ENCODE results near the gene TECTB. TPM values are rescaled to one million over a fixed set of nuclear protein-coding genes. Genes with fewer than 3 reads are reported as not detected.

Gene TECTB
- total and polyA plus RNA-seq, 4 donors, result not detected

- no peaks in the 10 kb centered on the region for H3K36me3 ChIP-seq (ENCODE audit: control insufficient read depth in 4 of 4, insufficient read depth in 4 of 4, low read length in 4 of 4)
- WGBS, 2 donors, result 83 to 87% methylated on average over 1 of the region's 1 CpG
- DNase-seq, result peak in 2 of 3 donors; percentile 14 to 46
Measured at GRCh38 chr10:112330607-112331160, 47.5 kb downstream of the TECTB start.

GRCh38 chr10:112332022-112332421 is 48.8 kb downstream of the TECTB start:
- Histone ChIP-seq H3K27me3 (ENCODE audit: control insufficient read depth in 3 of 3, insufficient read depth in 3 of 3, low read length in 2 of 3) (no peaks in the 10 kb centered on the region), H3K9me3 (ENCODE audit: control insufficient read depth in 4 of 4, insufficient read depth in 3 of 4, low read length in 3 of 4) (no peaks in the 10 kb centered on the region), H3K27ac (ENCODE audit: low read depth in 1 of 2, low read length in 1 of 2) (no peak overlapping the region), H3K36me3 (ENCODE audit: control insufficient read depth in 4 of 4, insufficient read depth in 4 of 4, low read length in 4 of 4) (no peaks in the 10 kb centered on the region), H3K9ac (ENCODE audit: insufficient read depth in 1 of 2, low read length in 2 of 2) (no peak overlapping the region), H3K4me1 (ENCODE audit: control insufficient read depth in 5 of 5, insufficient read depth in 5 of 5, low read length in 5 of 5) (peaks cover 0 to 4% (median 0%) of the 10 kb centered on the region in 5 donors), H3K4me3 (no peak overlapping the region)
- ATAC-seq (ENCODE audit: insufficient read depth, low FRiP score) (no peak), DNase-seq (no peak)
- TF ChIP-seq CTCF (IDR thresholded peaks at IDR 0.05; ENCODE audit: control extremely low read depth, extremely low read depth), result no peak
- WGBS, 2 donors, result 82 to 92% methylated on average over 3 of the region's 3 CpGs

More at GRCh38 chr10:112330607-112331160, 47.5 kb downstream of the TECTB start:
- Histone ChIP-seq H3K27me3 (ENCODE audit: control insufficient read depth in 3 of 3, insufficient read depth in 3 of 3, low read length in 2 of 3) (no peaks in the 10 kb centered on the region), H3K9me3 (ENCODE audit: control insufficient read depth in 4 of 4, insufficient read depth in 3 of 4, low read length in 3 of 4) (no peaks in the 10 kb centered on the region), H3K9ac (ENCODE audit: insufficient read depth in 1 of 2, low read length in 2 of 2) (no peak overlapping the region), H3K27ac (ENCODE audit: low read depth in 1 of 2, low read length in 1 of 2) (no peak overlapping the region), H3K4me3 (no peak overlapping the region), H3K4me1 (ENCODE audit: control insufficient read depth in 5 of 5, insufficient read depth in 5 of 5, low read length in 5 of 5) (no peaks in the 10 kb centered on the region)
- ATAC-seq (ENCODE audit: insufficient read depth, low FRiP score), result no peak
- TF ChIP-seq CTCF (IDR thresholded peaks at IDR 0.05; ENCODE audit: control extremely low read depth, extremely low read depth), result no peak

GRCh38 chr10:112332509-112333228 is 49.5 kb downstream of the TECTB start:
- Histone ChIP-seq H3K36me3 (ENCODE audit: control insufficient read depth in 4 of 4, insufficient read depth in 4 of 4, low read length in 4 of 4) (no peaks in the 10 kb centered on the region), H3K27ac (ENCODE audit: low read depth in 1 of 2, low read length in 1 of 2) (no peak overlapping the region), H3K27me3 (ENCODE audit: control insufficient read depth in 3 of 3, insufficient read depth in 3 of 3, low read length in 2 of 3) (no peaks in the 10 kb centered on the region), H3K9ac (ENCODE audit: insufficient read depth in 1 of 2, low read length in 2 of 2) (no peak overlapping the region), H3K9me3 (ENCODE audit: control insufficient read depth in 4 of 4, insufficient read depth in 3 of 4, low read length in 3 of 4) (no peaks in the 10 kb centered on the region), H3K4me3 (no peak overlapping the region), H3K4me1 (ENCODE audit: control insufficient read depth in 5 of 5, insufficient read depth in 5 of 5, low read length in 5 of 5) (peaks cover 0 to 4% (median 0%) of the 10 kb centered on the region in 5 donors)
- TF ChIP-seq CTCF (IDR thresholded peaks at IDR 0.05; ENCODE audit: control extremely low read depth, extremely low read depth), result no peak
- no peak for ATAC-seq (ENCODE audit: insufficient read depth, low FRiP score)
- peak in 1 of 3 donors; percentile 12 for DNase-seq
- 65 to 81% methylated on average over 5 of the region's 5 CpGs for WGBS, 2 donors
